Thyroid gland (tissue), 4 donors: Measurements from ENCODE around the gene CCDC87.

Experiments used
- POLR2A ChIP-seq, 2 donors: fragments of 450-650 bp; IDR thresholded peaks; one replicate each; pipeline ENCODE4 v1.6.1; 2017; ENCODE audit warnings: antibody characterized with exemption in 2 of 2, mild to moderate bottlenecking in 2 of 2, moderate library complexity in 1 of 2
- TF ChIP-seq, protein P1 (sequence below), 6 experiments: fragments of 200-600 bp in 3 of 6; fragments of 450-650 bp in 3 of 6; sonication (generic) in 3 of 6; IDR thresholded peaks; one replicate each; pipeline ENCODE4 v1.5.1; 2016 to 2019; ENCODE audit warnings: antibody characterized with exemption in 6 of 6, mild to moderate bottlenecking in 2 of 6, inconsistent platforms in 1 of 6, moderate library complexity in 1 of 6

DNA sequence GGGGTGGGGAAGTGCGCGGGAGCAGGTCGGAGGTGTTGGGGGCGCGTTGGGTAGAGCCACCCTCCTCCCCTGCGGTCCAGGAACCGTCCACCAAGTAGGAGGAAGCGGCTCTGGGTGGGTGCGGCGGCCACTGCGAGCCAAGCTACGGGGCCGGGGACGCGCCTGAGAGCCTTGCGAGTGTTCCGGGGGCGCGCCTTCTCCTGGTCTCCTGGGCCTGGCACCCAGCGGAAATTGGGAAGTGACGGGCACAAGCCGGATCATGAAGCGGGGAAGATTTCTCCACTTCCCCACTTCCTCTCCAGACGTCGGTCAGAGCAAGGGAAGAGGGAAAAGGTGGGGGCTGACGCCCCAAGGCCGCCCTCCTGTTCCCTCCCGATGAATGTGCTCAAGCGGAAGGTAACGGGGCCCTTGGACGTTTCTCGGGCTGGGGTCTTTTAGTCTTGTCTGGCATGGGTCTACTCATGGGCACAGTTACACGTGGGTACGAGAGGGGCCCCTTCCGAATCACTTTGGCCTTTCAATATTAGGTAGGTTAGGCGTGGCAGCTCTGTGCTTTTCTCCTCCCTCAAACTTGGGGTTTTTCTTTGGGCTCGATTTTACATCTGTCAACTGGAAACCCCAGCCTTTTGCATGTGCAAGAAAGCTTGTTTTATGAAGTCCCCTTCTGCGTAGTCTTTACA lies 24.4 kb upstream of the CCDC87 start:
- TF ChIP-seq, protein P1, sequence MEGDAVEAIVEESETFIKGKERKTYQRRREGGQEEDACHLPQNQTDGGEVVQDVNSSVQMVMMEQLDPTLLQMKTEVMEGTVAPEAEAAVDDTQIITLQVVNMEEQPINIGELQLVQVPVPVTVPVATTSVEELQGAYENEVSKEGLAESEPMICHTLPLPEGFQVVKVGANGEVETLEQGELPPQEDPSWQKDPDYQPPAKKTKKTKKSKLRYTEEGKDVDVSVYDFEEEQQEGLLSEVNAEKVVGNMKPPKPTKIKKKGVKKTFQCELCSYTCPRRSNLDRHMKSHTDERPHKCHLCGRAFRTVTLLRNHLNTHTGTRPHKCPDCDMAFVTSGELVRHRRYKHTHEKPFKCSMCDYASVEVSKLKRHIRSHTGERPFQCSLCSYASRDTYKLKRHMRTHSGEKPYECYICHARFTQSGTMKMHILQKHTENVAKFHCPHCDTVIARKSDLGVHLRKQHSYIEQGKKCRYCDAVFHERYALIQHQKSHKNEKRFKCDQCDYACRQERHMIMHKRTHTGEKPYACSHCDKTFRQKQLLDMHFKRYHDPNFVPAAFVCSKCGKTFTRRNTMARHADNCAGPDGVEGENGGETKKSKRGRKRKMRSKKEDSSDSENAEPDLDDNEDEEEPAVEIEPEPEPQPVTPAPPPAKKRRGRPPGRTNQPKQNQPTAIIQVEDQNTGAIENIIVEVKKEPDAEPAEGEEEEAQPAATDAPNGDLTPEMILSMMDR (IDR thresholded peaks at IDR 0.05): no peak
- TF ChIP-seq POLR2A (IDR thresholded peaks at IDR 0.05): no peak
